ENCODE results near the gene ABCB10. TPM values are rescaled to one million over a fixed set of nuclear protein-coding genes. Genes with fewer than 3 reads are reported as not detected.

Gene ABCB10
- total RNA-seq, 1 experiment from 2014 or later = 20.0 TPM

DNA sequence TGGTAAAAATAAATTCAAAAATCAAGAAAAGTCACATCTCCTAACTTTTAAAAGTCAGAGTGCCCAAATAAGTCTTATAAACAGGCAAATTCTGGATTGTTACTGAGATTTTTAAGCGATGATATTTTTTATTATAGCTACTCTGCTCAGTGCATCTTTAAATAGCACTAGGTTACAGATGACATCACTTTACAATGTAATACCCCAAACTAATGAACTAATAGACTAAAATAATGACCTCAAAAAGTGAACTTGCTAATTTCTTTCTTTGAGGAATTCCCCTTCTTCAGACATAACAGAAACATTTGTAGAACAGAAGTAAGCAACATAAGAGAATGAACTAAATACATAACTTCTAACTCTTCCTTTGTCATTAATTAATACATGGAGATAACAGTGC, 91.6 kb downstream of the ABCB10 start:
- ChIA-PET POLR2A (ENCODE audit: low non-redundant PET) (no interaction called here), CTCF (no interaction called here)
- no TSS peak for BruUV-seq (replicated peaks)
- TF ChIP-seq EZH2 (IDR thresholded peaks at IDR 0.05; ENCODE audit: borderline replicate concordance, low read depth, low read length, poor library complexity, severe bottlenecking) = no peak
- TF ChIP-seq, protein P1, sequence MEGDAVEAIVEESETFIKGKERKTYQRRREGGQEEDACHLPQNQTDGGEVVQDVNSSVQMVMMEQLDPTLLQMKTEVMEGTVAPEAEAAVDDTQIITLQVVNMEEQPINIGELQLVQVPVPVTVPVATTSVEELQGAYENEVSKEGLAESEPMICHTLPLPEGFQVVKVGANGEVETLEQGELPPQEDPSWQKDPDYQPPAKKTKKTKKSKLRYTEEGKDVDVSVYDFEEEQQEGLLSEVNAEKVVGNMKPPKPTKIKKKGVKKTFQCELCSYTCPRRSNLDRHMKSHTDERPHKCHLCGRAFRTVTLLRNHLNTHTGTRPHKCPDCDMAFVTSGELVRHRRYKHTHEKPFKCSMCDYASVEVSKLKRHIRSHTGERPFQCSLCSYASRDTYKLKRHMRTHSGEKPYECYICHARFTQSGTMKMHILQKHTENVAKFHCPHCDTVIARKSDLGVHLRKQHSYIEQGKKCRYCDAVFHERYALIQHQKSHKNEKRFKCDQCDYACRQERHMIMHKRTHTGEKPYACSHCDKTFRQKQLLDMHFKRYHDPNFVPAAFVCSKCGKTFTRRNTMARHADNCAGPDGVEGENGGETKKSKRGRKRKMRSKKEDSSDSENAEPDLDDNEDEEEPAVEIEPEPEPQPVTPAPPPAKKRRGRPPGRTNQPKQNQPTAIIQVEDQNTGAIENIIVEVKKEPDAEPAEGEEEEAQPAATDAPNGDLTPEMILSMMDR (conservative IDR thresholded peaks at IDR 0.05; ENCODE audit: low read depth, low read length) = no peak
- DNase-seq (ENCODE audit: low spot score) = no peak
- Histone ChIP-seq H3K27ac (ENCODE audit: low read depth, low read length, poor library complexity, severe bottlenecking) (no peak overlapping the region), H3K4me3 (ENCODE audit: low read depth, low read length, poor library complexity, severe bottlenecking) (no peak overlapping the region), H3K27me3 (replicated peaks; ENCODE audit: insufficient read depth, low read depth, low read length, poor library complexity) (no peaks in the 10 kb centered on the region), H3K4me1 (ENCODE audit: insufficient read depth, low read length, poor library complexity, severe bottlenecking) (no peaks in the 10 kb centered on the region), H3K9me3 (ENCODE audit: low read depth, low read length, poor library complexity, severe bottlenecking) (no peaks in the 10 kb centered on the region), H3K36me3 (ENCODE audit: insufficient read depth, low read length, poor library complexity, severe bottlenecking) (peaks cover 58% of the 10 kb centered on the region)
- intact Hi-C loops (cut with micrococcal nuclease; ENCODE audit: unreplicated experiment) = no loop called here

Other genes starting within 250 kb of the ABCB10 start
- gene CCSAP, start 215.7 kb downstream of the ABCB10 start, total RNA-seq (2021) = 11.7 and 12.8 TPM in 2 replicates
- not detected in 2 replicates for gene ACTA1, start 124.6 kb downstream of the ABCB10 start, total RNA-seq (2021)
- 59.0 and 67.9 TPM in 2 replicates for gene NUP133, start 50.4 kb downstream of the ABCB10 start, total RNA-seq (2021)
- gene TAF5L, start 67.4 kb upstream of the ABCB10 start, total RNA-seq (2021) = 27.8 and 33.4 TPM in 2 replicates
- gene URB2, start 67.5 kb upstream of the ABCB10 start, total RNA-seq (2021) = 26.2 and 33.3 TPM in 2 replicates

Data from A673 (cell line).